IMR-90 (cell line): Measurements from ENCODE around the gene UROD. TPM values are rescaled to one million over a fixed set of nuclear protein-coding genes. Genes with fewer than 3 reads are reported as not detected.

Experiments used
- ATAC-seq: fragments of 200-7000 bp; cut with Tn5 transposase; 2 replicates; pipeline ENCODE4 v1.9.1; 2020; ENCODE audit warnings: low read depth, mild to moderate bottlenecking, moderate library complexity
- BruUV-seq: library from RNA; stranded (reverse); fragments of 400-500 nt; replicated peaks from 2 replicates; lab custom pipeline; 2021; lab: Mats Ljungman, UMichigan
- CTCF ChIA-PET: fragments of 300-600 bp; formaldehyde crosslinking; extraction: SDS; loops from one replicate; lab custom pipeline; 2021; ENCODE audit warnings: antibody characterized with exemption; lab: Yijun Ruan, JAX
- POLR2A ChIA-PET: fragments of 300-600 bp; sonication (Branson Sonifier 250); formaldehyde crosslinking; loops from one replicate; lab custom pipeline; 2022; ENCODE audit warnings: antibody characterized with exemption; ENCODE audit not compliant: unreplicated experiment; lab: Charles Lee
- DNase-seq: peaks from one replicate; pipeline ENCODE4 v3.0.0; 2013
- H2AFZ ChIP-seq: replicated peaks from 2 replicates; pipeline ENCODE3; 2013; ENCODE audit warnings: low read length, mild to moderate bottlenecking; ENCODE audit not compliant: poor library complexity
- H2AK5ac ChIP-seq: 2 replicates; pipeline ENCODE4 v1.6.1; 2013; ENCODE audit warnings: low read depth, low read length, inconsistent platforms
- H2AK9ac ChIP-seq: replicated peaks from 2 replicates; pipeline ENCODE3; 2013; ENCODE audit warnings: mild to moderate bottlenecking, low read depth, low read length, moderate library complexity; ENCODE audit not compliant: poor library complexity
- H2BK120ac ChIP-seq: 2 replicates; pipeline ENCODE4 v1.6.1; 2013; ENCODE audit warnings: low read depth, low read length, inconsistent platforms
- H2BK15ac ChIP-seq: 3 replicates; pipeline ENCODE4 v1.6.1; 2013; ENCODE audit warnings: low read depth, low read length, inconsistent platforms
- H2BK20ac ChIP-seq: 2 replicates; pipeline ENCODE4 v1.6.1; 2013; ENCODE audit warnings: low read depth, mild to moderate bottlenecking, inconsistent platforms, low read length, moderate library complexity
- H2BK5ac ChIP-seq: 2 replicates; pipeline ENCODE4 v1.6.1; 2013; ENCODE audit warnings: mild to moderate bottlenecking, low read depth, low read length, inconsistent platforms; ENCODE audit not compliant: poor library complexity, severe bottlenecking
- H3K14ac ChIP-seq: replicated peaks from 2 replicates; pipeline ENCODE4 v1.6.1; 2013; ENCODE audit warnings: low read depth, low read length, inconsistent platforms
- H3K18ac ChIP-seq: 2 replicates; pipeline ENCODE4 v1.6.1; 2013; ENCODE audit warnings: low read depth, low read length, control low read depth
- H3K23ac ChIP-seq: 2 replicates; pipeline ENCODE4 v1.6.1; 2013; ENCODE audit warnings: low read depth, low read length, inconsistent platforms
- H3K27ac ChIP-seq: 2 replicates; pipeline ENCODE4 v1.5.1; 2013; ENCODE audit warnings: mild to moderate bottlenecking, control low read depth, low read length; ENCODE audit not compliant: insufficient read depth
- H3K27me3 ChIP-seq: 2 replicates; pipeline ENCODE4 v1.6.1; 2013; ENCODE audit warnings: low read length; ENCODE audit not compliant: control insufficient read depth, insufficient read depth
- H3K36me3 ChIP-seq: 2 replicates; pipeline ENCODE4 v1.6.1; 2013; ENCODE audit warnings: low read length, mixed read lengths; ENCODE audit not compliant: control insufficient read depth, insufficient read depth
- H3K4ac ChIP-seq: 2 replicates; pipeline ENCODE4 v1.6.1; 2013; ENCODE audit warnings: low read depth, low read length, inconsistent platforms
- H3K4me1 ChIP-seq: 2 replicates; pipeline ENCODE4 v1.6.1; 2013; ENCODE audit warnings: low read length, mixed read lengths; ENCODE audit not compliant: control insufficient read depth, insufficient read depth
- H3K4me2 ChIP-seq: 2 replicates; pipeline ENCODE4 v1.6.1; 2013; ENCODE audit warnings: low read depth, mild to moderate bottlenecking, control low read depth, low read length, moderate library complexity
- H3K4me3 ChIP-seq: 2 replicates; pipeline ENCODE4 v1.5.1; 2013; ENCODE audit warnings: low read depth, mild to moderate bottlenecking, control low read depth, low read length, moderate library complexity; ENCODE audit not compliant: insufficient read depth
- H3K56ac ChIP-seq: 2 replicates; pipeline ENCODE4 v1.6.1; 2013; ENCODE audit warnings: low read length, inconsistent platforms; ENCODE audit not compliant: insufficient read depth; ENCODE audit errors: extremely low read depth
- H3K79me1 ChIP-seq, 2 experiments: 2 replicates each; pipeline ENCODE4 v1.6.1; 2013; ENCODE audit warnings: low read length in 2 of 2, inconsistent platforms in 1 of 2, low read depth in 1 of 2
- H3K9ac ChIP-seq: 2 replicates; pipeline ENCODE4 v1.6.1; 2013; ENCODE audit warnings: low read depth, low read length, control low read depth
- H3K9me1 ChIP-seq: 2 replicates; pipeline ENCODE4 v1.6.1; 2013; ENCODE audit warnings: low read length, inconsistent platforms; ENCODE audit not compliant: insufficient read depth
- H3K9me3 ChIP-seq: 2 replicates; pipeline ENCODE4 v1.6.1; 2013; ENCODE audit warnings: low read length; ENCODE audit not compliant: control insufficient read depth, insufficient read depth
- H4K20me1 ChIP-seq: 2 replicates; pipeline ENCODE4 v1.6.1; 2013; ENCODE audit warnings: low read length, inconsistent platforms; ENCODE audit not compliant: insufficient read depth
- H4K5ac ChIP-seq: 2 replicates; pipeline ENCODE4 v1.6.1; 2013; ENCODE audit warnings: mild to moderate bottlenecking, low read depth, low read length, control low read depth
- H4K8ac ChIP-seq, 2 experiments: 2 replicates each; pipeline ENCODE4 v1.6.1; 2013; ENCODE audit warnings: low read depth in 2 of 2, low read length in 2 of 2, control low read depth in 1 of 2, inconsistent platforms in 1 of 2
- H4K91ac ChIP-seq: 2 replicates; pipeline ENCODE4 v1.6.1; 2013; ENCODE audit warnings: low read depth, low read length, inconsistent platforms; ENCODE audit not compliant: insufficient read depth
- BHLHE40 ChIP-seq: fragments of 150-350 bp; IDR thresholded peaks from 2 replicates; pipeline ENCODE4 v1.6.1; 2016; ENCODE audit warnings: mild to moderate bottlenecking, low read depth, low read length
- CEBPB ChIP-seq: IDR thresholded peaks from 2 replicates; pipeline ENCODE4 v1.6.1; 2012; ENCODE audit warnings: low read depth, low read length, improper control_type of control experiment
- CHD1 ChIP-seq: IDR thresholded peaks from 2 replicates; pipeline ENCODE4 v1.6.1; 2012; ENCODE audit warnings: low read depth, low read length, improper control_type of control experiment
- CTCF ChIP-seq: conservative IDR thresholded peaks from 2 replicates; pipeline ENCODE4 v1.5.1; 2012; ENCODE audit warnings: mild to moderate bottlenecking, low read depth, low read length, improper control_type of control experiment
- ELK1 ChIP-seq: fragments of 150-350 bp; IDR thresholded peaks from 2 replicates; pipeline ENCODE4 v1.6.1; 2016; ENCODE audit warnings: low read depth, mild to moderate bottlenecking, low read length, moderate library complexity, borderline replicate concordance
- FOS ChIP-seq: fragments of 150-350 bp; IDR thresholded peaks from 2 replicates; pipeline ENCODE4 v1.6.1; 2016; ENCODE audit warnings: low read depth, low read length
- MAFK ChIP-seq: IDR thresholded peaks from 2 replicates; pipeline ENCODE4 v1.6.1; 2012; ENCODE audit warnings: low read depth, low read length, improper control_type of control experiment
- MAZ ChIP-seq: IDR thresholded peaks from 2 replicates; pipeline ENCODE4 v1.6.1; 2012; ENCODE audit warnings: low read depth, mild to moderate bottlenecking, low read length, improper control_type of control experiment, moderate library complexity, borderline replicate concordance
- MXI1 ChIP-seq: IDR thresholded peaks from 2 replicates; pipeline ENCODE4 v1.6.1; 2012; ENCODE audit warnings: low read depth, mild to moderate bottlenecking, low read length, moderate library complexity, borderline replicate concordance
- NFE2L2 ChIP-seq: fragments of 150-350 bp; IDR thresholded peaks from 2 replicates; pipeline ENCODE4 v1.6.1; 2016; ENCODE audit warnings: low read depth, mild to moderate bottlenecking, low read length
- POLR2A ChIP-seq: IDR thresholded peaks from 2 replicates; pipeline ENCODE4 v1.6.1; 2012; ENCODE audit warnings: mild to moderate bottlenecking, low read depth, low read length
- RAD21 ChIP-seq: IDR thresholded peaks from 2 replicates; pipeline ENCODE4 v1.6.1; 2012; ENCODE audit warnings: low read length, improper control_type of control experiment
- RCOR1 ChIP-seq: IDR thresholded peaks from 2 replicates; pipeline ENCODE4 v1.6.1; 2012; ENCODE audit warnings: mild to moderate bottlenecking, low read length, improper control_type of control experiment; ENCODE audit not compliant: insufficient replicate concordance
- RFX5 ChIP-seq: IDR thresholded peaks from 2 replicates; pipeline ENCODE4 v1.8.0; 2012; ENCODE audit warnings: low read depth, mild to moderate bottlenecking, low read length, moderate library complexity
- SMC3 ChIP-seq: fragments of 150-350 bp; IDR thresholded peaks from 2 replicates; pipeline ENCODE4 v1.6.1; 2016; ENCODE audit warnings: low read depth, mild to moderate bottlenecking, antibody characterized with exemption, low read length, moderate library complexity
- USF2 ChIP-seq: fragments of 150-350 bp; IDR thresholded peaks from 2 replicates; pipeline ENCODE4 v1.6.1; 2017; ENCODE audit warnings: mild to moderate bottlenecking, antibody characterized with exemption, low read length, low read depth
- WGBS, 2 experiments: methylation state at CpG; one replicate each; pipeline versions ENCODE4 v1.1.5 to v1.1.7; 2013; ENCODE audit warnings: missing lambda C conversion rate in 2 of 2; ENCODE audit not compliant: insufficient read length in 1 of 2; ENCODE audit errors: extremely low coverage in 2 of 2; 5-methylcytosine and 5-hydroxymethylcytosine counted together
- dilution Hi-C: fragments of 300-500 bp; cut with HindIII; formaldehyde crosslinking; loops from one replicate; pipeline ENCODE4 v1.14.3; 2018; ENCODE audit warnings: low sequenced_read_pairs; ENCODE audit not compliant: unreplicated experiment
- in situ Hi-C: fragments of 300-500 bp; cut with MboI; formaldehyde crosslinking; loops from 3 replicates; pipeline ENCODE4 v1.14.3; 2019; ENCODE audit warnings: low sequenced_read_pairs, inconsistent platforms, mixed read lengths
- intact Hi-C: fragments of 100-400 bp; cut with micrococcal nuclease; formaldehyde crosslinking; loops from 2 replicates; pipeline ENCODE4 v1.10.0; 2022
- polyA plus RNA-seq, 3 experiments: library from polyadenylated mRNA; depleted of rRNA; stranded (reverse); fragments of >200 nt; gene quantifications; 2 replicates each; pipeline ENCODE4 v1.2.3, GENCODE V29; 2012; ENCODE audit warnings: low replicate concordance in 1 of 3
- total RNA-seq: library from RNA; depleted of rRNA; stranded (reverse); fragments of >200 nt; gene quantifications from 2 replicates; pipeline ENCODE4 v1.2.3, GENCODE V29; 2012

UROD gene
- total and polyA plus RNA-seq, 2 of the 4 experiments (the other 2 are of a cell fraction), result 220 to 224 TPM

GRCh38 chr1:45023663-45024062, 11.6 kb downstream of the UROD start:
- peaks cover 1% of the 10 kb centered on the region; the same call in 1 of the 2 replicates for H3K27me3 ChIP-seq
- BruUV-seq, result no TSS peak
- no peak overlapping the region for H2AFZ ChIP-seq
- no peak overlapping the region for H2BK20ac ChIP-seq
- ChIA-PET CTCF (no interaction called here), POLR2A (no interaction called here)
- in situ Hi-C loops (no loop called here), intact Hi-C loops (no loop called here), dilution Hi-C loops (no loop called here)
- no peaks in the 10 kb centered on the region for H3K9me3 ChIP-seq
- no peaks in the 10 kb centered on the region for H3K36me3 ChIP-seq
- H2BK120ac ChIP-seq, result no peak overlapping the region
- H4K8ac ChIP-seq, result no peak overlapping the region
- no peak overlapping the region for H3K4me3 ChIP-seq
- H2AK9ac ChIP-seq, result no peak overlapping the region
- no peaks in the 10 kb centered on the region for H3K9me1 ChIP-seq
- TF ChIP-seq MAFK, result no peak
- TF ChIP-seq FOS, result no peak
- TF ChIP-seq CEBPB, result no peak
- no peak for TF ChIP-seq MXI1
- no peak for TF ChIP-seq MAZ
- TF ChIP-seq USF2, result no peak
- no peak for TF ChIP-seq BHLHE40
- TF ChIP-seq CHD1, result no peak
- TF ChIP-seq CTCF, result no peak
- no peak for TF ChIP-seq SMC3
- no peak for TF ChIP-seq RCOR1
- no peak for TF ChIP-seq POLR2A
- no peak for TF ChIP-seq ELK1
- no peak for TF ChIP-seq RFX5
- no peak for TF ChIP-seq RAD21
- TF ChIP-seq NFE2L2, result no peak
- no peaks in the 10 kb centered on the region for H3K79me1 ChIP-seq
- DNase-seq (no peak), ATAC-seq (no peak)
- H3K4me2 ChIP-seq, result no peak overlapping the region
- no peak overlapping the region for H4K5ac ChIP-seq
- no peaks in the 10 kb centered on the region for H4K20me1 ChIP-seq
- H3K9ac ChIP-seq, result no peak overlapping the region
- H3K56ac ChIP-seq, result no peak overlapping the region
- H3K23ac ChIP-seq, result no peak overlapping the region
- no peak overlapping the region for H3K14ac ChIP-seq
- H4K91ac ChIP-seq, result no peak overlapping the region
- no peak overlapping the region for H2BK15ac ChIP-seq
- H3K4me1 ChIP-seq, result no peaks in the 10 kb centered on the region
- H3K4ac ChIP-seq, result no peak overlapping the region
- H2BK5ac ChIP-seq, result no peak overlapping the region
- no peak overlapping the region for H2AK5ac ChIP-seq
- H3K27ac ChIP-seq, result no peak overlapping the region
- no CpG with 5 or more reads among the region's 1 CpG for WGBS, 2 experiments
- no peak overlapping the region for H3K18ac ChIP-seq
